Panc1 (cell line): ENCODE results near the gene GDAP1L1. TPM values are rescaled to one million over a fixed set of nuclear protein-coding genes. Genes with fewer than 3 reads are reported as not detected.

ENCODE experiments used
- ATAC-seq: fragments of 200-7000 bp; cut with Tn5 transposase; 2 replicates; pipeline ENCODE4 v1.9.1; 2020; ENCODE audit warnings: mild to moderate bottlenecking, moderate library complexity
- BruUV-seq: library from RNA; stranded (reverse); fragments of 400-500 nt; replicated peaks from 2 replicates; lab custom pipeline; 2021; lab: Mats Ljungman, UMichigan
- CTCF ChIA-PET: fragments of 300-600 bp; sonication (Branson Sonifier 250); formaldehyde crosslinking; loops from one replicate; lab custom pipeline; 2022; ENCODE audit warnings: antibody characterized with exemption; lab: Charles Lee
- POLR2A ChIA-PET: fragments of 300-600 bp; sonication (Branson Sonifier 250); formaldehyde crosslinking; loops from one replicate; lab custom pipeline; 2022; ENCODE audit warnings: antibody characterized with exemption; lab: Charles Lee
- DNase-seq: peaks from one replicate; pipeline ENCODE4 v3.0.0-alpha.2; 2010; ENCODE audit warnings: low read depth, low spot score
- H3K27ac ChIP-seq: 2 replicates; pipeline ENCODE4 v1.5.1; 2011; ENCODE audit warnings: mild to moderate bottlenecking, low read length, inconsistent platforms
- H3K27me3 ChIP-seq: fragments of 200-500 bp; sonication (Bioruptor generic); 2 replicates; pipeline ENCODE4 v1.6.0; 2014; ENCODE audit warnings: low read length, inconsistent platforms; ENCODE audit not compliant: control insufficient read depth, insufficient read depth
- H3K36me3 ChIP-seq: fragments of 200-500 bp; sonication (Bioruptor generic); 2 replicates; pipeline ENCODE4 v1.5.1; 2014; ENCODE audit warnings: inconsistent platforms, mild to moderate bottlenecking, low read length, moderate library complexity; ENCODE audit not compliant: control insufficient read depth, insufficient read depth
- H3K4me1 ChIP-seq: 2 replicates; pipeline ENCODE4 v1.5.1; 2011; ENCODE audit warnings: inconsistent platforms, mild to moderate bottlenecking, low read length, moderate library complexity; ENCODE audit not compliant: control insufficient read depth, insufficient read depth
- H3K4me3 ChIP-seq, 2 experiments: 2 replicates each; pipeline ENCODE4 v1.5.1; 2011 to 2012; ENCODE audit warnings: low read depth in 2 of 2, low read length in 2 of 2, mild to moderate bottlenecking in 2 of 2, inconsistent platforms in 1 of 2, moderate library complexity in 1 of 2
- H3K9me3 ChIP-seq: fragments of 200-500 bp; sonication (Bioruptor generic); 2 replicates; pipeline ENCODE4 v1.5.1; 2014; ENCODE audit warnings: low read depth, mild to moderate bottlenecking, inconsistent platforms, low read length, moderate library complexity; ENCODE audit not compliant: control insufficient read depth, insufficient read depth
- CTCF ChIP-seq: fragments of 450-650 bp; IDR thresholded peaks from 2 replicates; pipeline ENCODE4 v1.5.1; 2017; ENCODE audit warnings: mild to moderate bottlenecking
- POLR2AphosphoS5 ChIP-seq: IDR thresholded peaks from 2 replicates; pipeline ENCODE4 v1.6.1; 2012; ENCODE audit warnings: mild to moderate bottlenecking, low read depth, low read length, moderate library complexity
- REST ChIP-seq, 2 experiments: IDR thresholded peaks; 2 replicates each; pipeline ENCODE4 v1.6.1; 2011 to 2012; ENCODE audit warnings: low read depth in 2 of 2, control low read depth in 1 of 2, low read length in 1 of 2, mild to moderate bottlenecking in 1 of 2, moderate library complexity in 1 of 2; ENCODE audit not compliant: insufficient read depth in 1 of 2
- SIN3A ChIP-seq: IDR thresholded peaks from 2 replicates; pipeline ENCODE4 v1.6.1; 2012; ENCODE audit warnings: low read depth, mild to moderate bottlenecking, low read length, moderate library complexity, borderline replicate concordance; ENCODE audit not compliant: insufficient read depth
- TCF7L2 ChIP-seq: IDR thresholded peaks from 2 replicates; pipeline ENCODE4 v1.6.1; 2011; ENCODE audit warnings: mild to moderate bottlenecking, low read depth, low read length, inconsistent platforms
- in situ Hi-C: cut with HindIII; loops from 2 replicates; pipeline ENCODE4 v1.10.0; 2016; ENCODE audit warnings: low sequenced_read_pairs, low pct_unique_long_range_greater_than_20kb
- intact Hi-C: fragments of 100-400 bp; cut with micrococcal nuclease; formaldehyde crosslinking; loops from one replicate; pipeline ENCODE4 v1.10.0; 2022; ENCODE audit not compliant: unreplicated experiment
- total RNA-seq: library from RNA; stranded (reverse); gene quantifications from one replicate; pipeline ENCODE4 v1.2.1, GENCODE V29; 2021; ENCODE audit not compliant: unreplicated experiment

The GDAP1L1 gene
- total RNA-seq, 1 experiment from 2014 or later, result not detected

GRCh38 chr20:44221368-44221954, 25.6 kb upstream of the GDAP1L1 start:
- no peak overlapping the region for H3K27ac ChIP-seq
- ChIA-PET CTCF (interaction anchor here (0.6 kb wide), 1 partner anchor 90 kb away, joined by 3 read pairs; no protein-coding TSS in a partner anchor), POLR2A (no interaction called here)
- in situ Hi-C loops (no loop called here), intact Hi-C loops (no loop called here)
- H3K4me3 ChIP-seq, result no peak overlapping the region
- H3K9me3 ChIP-seq, result no peaks in the 10 kb centered on the region
- no peak for TF ChIP-seq TCF7L2
- TF ChIP-seq SIN3A, result no peak
- TF ChIP-seq REST (IDR thresholded peaks at IDR 0.05; ENCODE audit: insufficient read depth in 1 of 2, low read depth in 2 of 2, low read length in 1 of 2), result no peak
- no peak for TF ChIP-seq POLR2AphosphoS5
- no peak for TF ChIP-seq CTCF
- no peaks in the 10 kb centered on the region for H3K36me3 ChIP-seq
- no peaks in the 10 kb centered on the region for H3K4me1 ChIP-seq
- BruUV-seq, result no TSS peak
- DNase-seq (no peak), ATAC-seq (no peak)
- no peaks in the 10 kb centered on the region for H3K27me3 ChIP-seq

GRCh38 chr20:44222027-44222426, 25.1 kb upstream of the GDAP1L1 start:
- Histone ChIP-seq H3K27me3 (no peaks in the 10 kb centered on the region), H3K4me1 (no peaks in the 10 kb centered on the region), H3K9me3 (no peaks in the 10 kb centered on the region), H3K36me3 (no peaks in the 10 kb centered on the region), H3K4me3 (no peak overlapping the region), H3K27ac (no peak overlapping the region)
- CTCF ChIA-PET, result interaction anchor here (0.6 kb wide), 1 partner anchor 90 kb away, joined by 3 read pairs; no protein-coding TSS in a partner anchor
- in situ Hi-C loops, result no loop called here
- no TSS peak for BruUV-seq
- POLR2A ChIA-PET, result no interaction called here
- DNase-seq (no peak), ATAC-seq (no peak)
- intact Hi-C loops, result no loop called here
- TF ChIP-seq SIN3A, result no peak
- TF ChIP-seq POLR2AphosphoS5, result no peak
- no peak for TF ChIP-seq REST (IDR thresholded peaks at IDR 0.05; ENCODE audit: insufficient read depth in 1 of 2, low read depth in 2 of 2, low read length in 1 of 2)
- no peak for TF ChIP-seq CTCF
- no peak for TF ChIP-seq TCF7L2
